Psoas muscle (tissue), 8 donors: ENCODE data around the gene ICE1. TPM values are rescaled to one million over a fixed set of nuclear protein-coding genes. Genes with fewer than 3 reads are reported as not detected.

ENCODE experiments used
- ATAC-seq, 4 donors: fragments of 200-7000 bp; cut with Tn5 transposase; one replicate each; pipeline ENCODE4 v1.9.1; 2020; ENCODE audit warnings: moderate library complexity in 3 of 4, mild to moderate bottlenecking in 2 of 4
- DNase-seq, 2 donors: peaks; one replicate each; pipeline ENCODE4 v3.0.0-alpha.2; 2020
- H3K27ac ChIP-seq: fragments of 200-600 bp; one replicate; pipeline ENCODE4 v1.8.0; 2022
- H3K27me3 ChIP-seq, 3 donors: fragments of 200-600 bp in 1 of 3; one replicate each; pipeline versions ENCODE4 v1.6.1 to v1.8.0; 2013 to 2022; ENCODE audit warnings: low read length in 2 of 3, mild to moderate bottlenecking in 2 of 3, moderate library complexity in 1 of 3; ENCODE audit not compliant: insufficient read depth in 3 of 3
- H3K36me3 ChIP-seq, 2 donors: fragments of 200-600 bp in 1 of 2; one replicate each; pipeline versions ENCODE4 v1.6.1 to v1.8.0; 2013 to 2022; ENCODE audit warnings: low read depth in 1 of 2, mild to moderate bottlenecking in 1 of 2, moderate library complexity in 1 of 2; ENCODE audit not compliant: insufficient read depth in 1 of 2
- H3K4me1 ChIP-seq: fragments of 200-600 bp; one replicate; pipeline ENCODE4 v1.8.0; 2022
- H3K4me3 ChIP-seq: fragments of 200-600 bp; one replicate; pipeline ENCODE4 v1.8.0; 2022; ENCODE audit warnings: mild to moderate bottlenecking
- H3K9me3 ChIP-seq: fragments of 200-600 bp; one replicate; pipeline ENCODE4 v1.8.0; 2022
- WGBS, 3 donors: extraction: QIAGEN DNeasy Blood & Tissue Kit; methylation state at CpG; one replicate each; pipeline versions ENCODE4 v1.1.6 to v1.1.7; 2013; 5-methylcytosine and 5-hydroxymethylcytosine counted together
- intact Hi-C, 2 donors: fragments of 100-400 bp; cut with DNase I; formaldehyde crosslinking; loops; one replicate each; pipeline versions ENCODE4 v1.11.0 to v1.14.2; 2022
- polyA plus RNA-seq, 3 donors: library from polyadenylated mRNA; stranded (reverse); fragments of 200-250 nt; gene quantifications; one replicate each; pipeline ENCODE4 v1.2.3, GENCODE V29; 2013
- total RNA-seq, 4 donors: library from RNA; stranded (reverse); fragmentation: NEBNext Ultra II Directional in 2 of 4; extraction: Animal tissue kit (Norgen Biotek cat#: 25700) in 2 of 4; gene quantifications; one replicate each; pipeline versions ENCODE4 v1.2.1 to v1.2.4, GENCODE V29; 2021 to 2023
- TF ChIP-seq, protein P1 (sequence below): fragments of 200-600 bp; IDR thresholded peaks from one replicate; pipeline ENCODE4 v1.8.0; 2022; ENCODE audit warnings: antibody characterized with exemption
- donor health status: healthy with polysubstance abuse.
- donor health status: DM: no; HTN: no; CAD: no; lungs with moderate emphysema.
- donor health status: Bipolar disorder and iron deficiency.
- donor health status: healthy.
- donor health status: DM: yes; HTN: yes; CAD: no.
- donor health status: DM: no; HTN: no; CAD: no.
- donor health status: DM: no; HTN: no; CAD: no.
- donor health status: DM: yes; HTN: yes; CAD: no.

ICE1 gene
- total and polyA plus RNA-seq, 7 donors, result 9.9 to 33.6 (median 26.4) TPM

DNA sequence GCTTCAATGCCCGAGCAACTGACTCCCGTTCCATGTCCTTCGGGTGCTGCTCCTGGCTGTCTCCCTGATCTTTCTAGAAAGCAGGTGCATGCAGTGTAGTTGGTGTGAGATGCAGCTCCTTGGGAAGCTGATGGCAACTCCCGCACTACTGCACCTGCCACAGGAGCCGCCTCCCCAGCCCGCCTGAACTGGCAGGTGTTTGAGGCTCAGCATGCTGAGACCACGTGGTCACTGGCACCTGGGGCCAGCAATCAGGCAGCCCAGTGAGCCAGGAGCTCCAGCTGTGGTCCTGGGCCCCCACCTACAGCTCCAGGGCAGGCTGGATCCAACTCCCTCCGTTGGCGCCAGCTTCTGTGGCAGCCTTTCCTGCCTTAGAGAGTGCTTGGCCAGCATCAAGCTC, 111.5 kb downstream of the ICE1 start:
- ATAC-seq, result no peak
- Histone ChIP-seq H3K27me3 (peaks cover 0 to 6% (median 4%) of the 10 kb centered on the region in 3 donors), H3K27ac (no peak overlapping the region), H3K9me3 (no peaks in the 10 kb centered on the region), H3K36me3 (no peaks in the 10 kb centered on the region), H3K4me1 (no peaks in the 10 kb centered on the region), H3K4me3 (no peak overlapping the region)
- DNase-seq, result no peak
- TF ChIP-seq, protein P1, sequence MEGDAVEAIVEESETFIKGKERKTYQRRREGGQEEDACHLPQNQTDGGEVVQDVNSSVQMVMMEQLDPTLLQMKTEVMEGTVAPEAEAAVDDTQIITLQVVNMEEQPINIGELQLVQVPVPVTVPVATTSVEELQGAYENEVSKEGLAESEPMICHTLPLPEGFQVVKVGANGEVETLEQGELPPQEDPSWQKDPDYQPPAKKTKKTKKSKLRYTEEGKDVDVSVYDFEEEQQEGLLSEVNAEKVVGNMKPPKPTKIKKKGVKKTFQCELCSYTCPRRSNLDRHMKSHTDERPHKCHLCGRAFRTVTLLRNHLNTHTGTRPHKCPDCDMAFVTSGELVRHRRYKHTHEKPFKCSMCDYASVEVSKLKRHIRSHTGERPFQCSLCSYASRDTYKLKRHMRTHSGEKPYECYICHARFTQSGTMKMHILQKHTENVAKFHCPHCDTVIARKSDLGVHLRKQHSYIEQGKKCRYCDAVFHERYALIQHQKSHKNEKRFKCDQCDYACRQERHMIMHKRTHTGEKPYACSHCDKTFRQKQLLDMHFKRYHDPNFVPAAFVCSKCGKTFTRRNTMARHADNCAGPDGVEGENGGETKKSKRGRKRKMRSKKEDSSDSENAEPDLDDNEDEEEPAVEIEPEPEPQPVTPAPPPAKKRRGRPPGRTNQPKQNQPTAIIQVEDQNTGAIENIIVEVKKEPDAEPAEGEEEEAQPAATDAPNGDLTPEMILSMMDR, result no peak
- WGBS, 3 donors, result 53 to 59% (median 56%) methylated on average over 8 to 9 of the region's 9 CpGs
- intact Hi-C loops, result no loop called here

DNA sequence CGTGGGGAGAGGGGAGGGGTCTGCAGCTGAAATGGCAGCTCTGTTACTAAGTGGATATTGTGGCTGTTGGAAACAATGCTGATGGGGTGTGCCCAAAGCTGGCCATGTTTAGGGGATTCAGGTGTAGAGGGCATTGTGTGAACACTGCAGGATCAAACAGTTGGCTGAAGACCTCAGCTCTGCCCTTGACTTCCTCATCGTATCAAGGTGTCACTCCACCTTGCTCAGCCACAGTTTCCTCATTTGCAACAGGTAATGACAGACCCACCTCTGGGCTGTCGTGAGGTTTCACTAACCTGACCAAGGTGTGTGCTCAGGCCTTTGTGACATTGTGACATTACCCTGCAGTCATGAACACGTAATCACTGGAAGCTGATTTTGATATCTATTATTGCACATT, 111.9 kb downstream of the ICE1 start:
- peaks cover 0 to 6% (median 4%) of the 10 kb centered on the region in 3 donors for H3K27me3 ChIP-seq
- H3K9me3 ChIP-seq, result no peaks in the 10 kb centered on the region
- ATAC-seq (no peak), DNase-seq (no peak)
- H3K4me3 ChIP-seq, result no peak overlapping the region
- intact Hi-C loops, result no loop called here
- H3K36me3 ChIP-seq, result no peaks in the 10 kb centered on the region
- TF ChIP-seq, protein P1, result no peak
- H3K27ac ChIP-seq, result no peak overlapping the region
- H3K4me1 ChIP-seq, result no peaks in the 10 kb centered on the region
- 79 to 82% (median 82%) methylated on average over 4 of the region's 4 CpGs for WGBS, 3 donors

DNA sequence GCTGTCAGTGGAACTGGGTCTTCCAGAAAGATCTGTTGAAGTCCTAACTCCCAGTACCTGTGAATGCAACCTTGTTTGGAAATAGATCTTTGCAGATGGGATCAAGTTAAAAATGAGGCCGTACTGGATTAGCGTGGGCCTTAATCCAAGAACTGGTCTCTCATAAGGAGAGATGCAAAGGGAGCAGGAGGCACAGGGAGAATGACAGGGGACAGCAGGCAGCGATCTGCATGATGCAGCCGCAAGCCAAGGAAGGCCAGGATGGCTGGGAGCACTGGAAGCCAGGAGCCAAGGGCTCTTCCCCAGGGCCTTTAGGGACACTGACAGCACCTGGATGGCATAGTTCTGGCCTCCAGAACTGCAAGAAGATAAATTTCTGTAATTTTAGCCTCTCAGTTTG, 114.4 kb downstream of the ICE1 start:
- TF ChIP-seq, protein P1, result no peak
- WGBS, 3 donors, result 64 to 80% (median 76%) methylated on average over 4 of the region's 4 CpGs
- Histone ChIP-seq H3K9me3 (no peaks in the 10 kb centered on the region), H3K27me3 (peaks cover 0 to 6% (median 4%) of the 10 kb centered on the region in 3 donors), H3K4me1 (no peaks in the 10 kb centered on the region), H3K27ac (no peak overlapping the region), H3K36me3 (no peaks in the 10 kb centered on the region), H3K4me3 (no peak overlapping the region)
- intact Hi-C loops, result no loop called here
- no peak for DNase-seq
- ATAC-seq, result no peak

DNA sequence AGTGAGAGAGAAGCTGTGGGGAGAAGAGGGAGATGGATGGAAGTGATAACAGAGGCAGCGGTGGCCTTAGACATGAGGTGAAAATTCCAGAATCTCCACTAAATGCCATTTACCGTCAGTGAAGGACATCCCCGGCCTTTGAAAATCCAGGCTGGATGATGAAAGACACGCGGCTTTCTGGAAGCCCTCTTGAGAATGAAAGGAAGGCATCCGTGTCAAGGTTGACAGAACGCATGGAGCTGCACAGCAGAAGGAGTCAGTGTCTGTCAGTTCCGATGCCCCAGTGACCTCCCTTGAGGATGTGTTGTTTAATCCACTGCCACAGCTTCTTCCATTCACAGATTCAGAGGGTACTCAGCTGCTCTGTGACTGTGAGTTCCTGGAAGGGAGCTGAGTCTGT, 114.9 kb downstream of the ICE1 start:
- no peak for ATAC-seq
- Histone ChIP-seq H3K4me1 (no peaks in the 10 kb centered on the region), H3K9me3 (no peaks in the 10 kb centered on the region), H3K27me3 (peaks cover 0 to 6% (median 4%) of the 10 kb centered on the region in 3 donors), H3K4me3 (no peak overlapping the region), H3K27ac (no peak overlapping the region), H3K36me3 (no peaks in the 10 kb centered on the region)
- intact Hi-C loops, result no loop called here
- TF ChIP-seq, protein P1, result no peak
- 86 to 90% (median 90%) methylated on average over 8 of the region's 8 CpGs for WGBS, 3 donors
- DNase-seq, result no peak

DNA sequence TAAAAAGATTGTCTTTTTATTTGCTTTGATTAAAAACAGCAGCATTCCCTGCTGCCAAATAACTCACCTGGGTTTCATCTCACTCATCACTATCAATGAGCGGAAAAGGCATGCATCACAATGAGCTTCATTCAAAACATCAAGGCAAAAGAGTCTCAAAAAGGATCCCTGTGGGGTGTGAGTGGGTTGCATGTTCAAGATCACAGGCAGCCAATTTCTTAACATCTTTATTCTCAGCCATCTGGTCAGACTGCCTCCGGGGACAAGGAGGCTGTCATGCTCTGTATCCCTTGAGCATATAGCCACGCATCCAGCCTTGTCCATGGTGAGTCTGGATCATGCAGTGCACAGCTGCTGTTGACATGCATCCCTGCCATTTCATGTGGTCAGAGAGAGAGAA, 117.1 kb downstream of the ICE1 start:
- intact Hi-C loops, result no loop called here
- TF ChIP-seq, protein P1, result no peak
- WGBS, 3 donors, result 46 to 52% (median 50%) methylated on average over 3 of the region's 3 CpGs
- H3K27ac ChIP-seq, result no peak overlapping the region
- DNase-seq, result no peak
- no peaks in the 10 kb centered on the region for H3K4me1 ChIP-seq
- ATAC-seq, result no peak
- H3K4me3 ChIP-seq, result no peak overlapping the region
- no peaks in the 10 kb centered on the region for H3K9me3 ChIP-seq
- H3K27me3 ChIP-seq, result peaks cover 0 to 2% (median 0%) of the 10 kb centered on the region in 3 donors
- H3K36me3 ChIP-seq, result no peaks in the 10 kb centered on the region
